GM10266 (cell line): ENCODE results near the gene PLCH2.

Experiments
- DNase-seq: peaks from one replicate; pipeline ENCODE4 v3.0.0; 2012; ENCODE audit errors: extremely low spot score
- TF ChIP-seq, protein P1 (sequence below): IDR thresholded peaks from 2 replicates; pipeline ENCODE4 v1.5.1; 2012; ENCODE audit warnings: mild to moderate bottlenecking, low read depth; ENCODE audit not compliant: control insufficient read depth, insufficient read depth; ENCODE audit errors: missing control alignments

The PLCH2 gene

DNA sequence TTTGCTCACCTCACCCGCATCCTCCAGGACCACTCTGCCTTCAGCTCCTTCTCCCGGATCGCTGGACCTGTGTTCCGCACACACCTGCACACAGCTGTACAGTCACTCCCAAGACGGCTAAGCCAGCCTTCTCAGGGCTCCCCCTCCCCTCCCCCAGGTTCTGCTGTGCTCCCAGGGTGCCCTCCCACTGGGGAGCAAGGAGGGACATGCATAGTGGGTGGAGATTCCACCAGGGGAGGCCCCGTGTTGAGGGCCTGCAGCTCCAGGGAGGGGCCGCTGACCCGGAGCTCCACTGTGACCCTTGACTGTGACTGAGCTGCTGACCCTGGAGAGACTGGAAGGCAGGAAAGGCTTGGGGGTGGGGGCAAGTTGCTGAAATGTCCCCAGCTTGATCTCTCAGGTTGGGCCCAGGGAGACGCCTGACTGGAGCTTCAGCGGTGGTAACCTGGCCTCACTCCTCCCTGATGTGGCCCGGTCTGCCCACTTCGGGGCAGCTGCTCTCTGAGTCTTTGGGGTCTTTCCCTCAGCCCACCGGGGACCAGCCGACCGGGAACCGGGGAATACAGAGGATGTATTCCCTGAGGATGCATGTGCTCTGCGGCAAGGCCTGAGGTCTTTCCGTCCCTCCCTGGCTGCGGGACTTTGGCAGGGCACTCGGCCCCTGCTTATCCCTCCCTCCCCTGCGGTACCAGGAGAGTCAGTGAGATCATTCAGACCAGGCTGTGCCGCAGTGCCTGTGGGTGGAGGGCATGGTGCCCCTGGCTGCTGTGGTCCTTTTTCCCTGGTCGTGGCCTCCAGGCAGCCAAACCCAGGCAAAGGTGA is 28.6 kb upstream of the PLCH2 start:
- TF ChIP-seq, protein P1, sequence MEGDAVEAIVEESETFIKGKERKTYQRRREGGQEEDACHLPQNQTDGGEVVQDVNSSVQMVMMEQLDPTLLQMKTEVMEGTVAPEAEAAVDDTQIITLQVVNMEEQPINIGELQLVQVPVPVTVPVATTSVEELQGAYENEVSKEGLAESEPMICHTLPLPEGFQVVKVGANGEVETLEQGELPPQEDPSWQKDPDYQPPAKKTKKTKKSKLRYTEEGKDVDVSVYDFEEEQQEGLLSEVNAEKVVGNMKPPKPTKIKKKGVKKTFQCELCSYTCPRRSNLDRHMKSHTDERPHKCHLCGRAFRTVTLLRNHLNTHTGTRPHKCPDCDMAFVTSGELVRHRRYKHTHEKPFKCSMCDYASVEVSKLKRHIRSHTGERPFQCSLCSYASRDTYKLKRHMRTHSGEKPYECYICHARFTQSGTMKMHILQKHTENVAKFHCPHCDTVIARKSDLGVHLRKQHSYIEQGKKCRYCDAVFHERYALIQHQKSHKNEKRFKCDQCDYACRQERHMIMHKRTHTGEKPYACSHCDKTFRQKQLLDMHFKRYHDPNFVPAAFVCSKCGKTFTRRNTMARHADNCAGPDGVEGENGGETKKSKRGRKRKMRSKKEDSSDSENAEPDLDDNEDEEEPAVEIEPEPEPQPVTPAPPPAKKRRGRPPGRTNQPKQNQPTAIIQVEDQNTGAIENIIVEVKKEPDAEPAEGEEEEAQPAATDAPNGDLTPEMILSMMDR, result no peak
- no peak for DNase-seq

DNA sequence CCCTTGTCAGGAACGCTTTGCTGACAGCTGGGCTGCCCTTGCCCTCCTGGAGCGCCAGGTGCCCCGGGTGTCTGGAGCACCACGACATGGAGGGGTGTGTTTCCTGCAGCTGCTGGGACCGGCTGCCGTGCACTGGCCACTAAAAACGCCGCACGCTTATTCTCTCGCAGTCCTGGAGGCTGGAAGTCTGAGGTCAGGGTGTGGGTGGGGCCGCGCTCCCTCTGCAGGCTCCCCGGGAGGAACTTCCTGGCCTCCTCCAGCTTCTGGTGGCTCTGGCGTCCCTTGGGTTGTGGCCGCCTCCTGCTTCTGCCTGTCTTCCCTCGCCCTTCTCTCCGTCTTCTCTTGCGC is 28.0 kb upstream of the PLCH2 start:
- no peak for DNase-seq
- TF ChIP-seq, protein P1, result no peak

DNA sequence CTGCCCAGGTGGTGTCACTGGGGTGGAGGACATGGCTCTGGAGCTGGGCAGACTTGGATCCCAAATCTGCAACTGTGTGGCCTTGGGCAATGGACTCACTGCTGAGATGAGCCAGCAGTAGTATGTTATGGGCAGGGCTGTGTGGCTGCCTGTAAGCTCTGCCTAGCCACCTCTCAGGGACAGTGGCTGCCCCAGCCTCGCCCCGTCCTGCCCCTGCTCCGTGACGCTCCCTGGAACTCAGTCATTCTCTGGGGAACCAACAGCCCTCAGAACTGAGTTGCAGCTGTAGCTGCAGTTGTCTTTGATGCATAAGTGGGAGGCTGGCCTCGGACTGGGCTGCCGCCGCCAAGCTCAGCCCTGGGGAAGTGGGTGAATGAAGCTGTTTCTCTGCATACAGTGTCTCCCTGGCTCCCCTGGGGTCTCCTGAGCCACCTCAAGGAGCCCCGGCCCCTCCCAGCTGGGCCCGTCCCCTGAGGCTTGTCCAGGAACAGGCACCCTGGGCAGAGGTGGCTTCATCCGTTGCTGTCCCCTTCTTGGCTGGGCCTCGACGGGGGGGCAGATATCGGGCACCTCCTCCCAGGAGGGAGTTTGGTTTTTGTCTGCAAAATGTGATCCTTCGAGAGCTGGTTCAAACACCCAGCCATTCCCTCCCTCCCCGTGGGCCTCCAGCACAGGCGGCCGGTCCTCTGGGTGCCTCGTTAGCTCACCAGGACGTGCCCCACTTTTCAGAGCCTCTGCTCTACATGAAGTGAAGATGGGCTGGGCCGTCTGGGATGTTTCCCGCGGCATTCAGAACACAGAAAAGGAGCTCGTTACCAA is 26.2 kb upstream of the PLCH2 start:
- no peak for DNase-seq
- TF ChIP-seq, protein P1, result no peak

DNA sequence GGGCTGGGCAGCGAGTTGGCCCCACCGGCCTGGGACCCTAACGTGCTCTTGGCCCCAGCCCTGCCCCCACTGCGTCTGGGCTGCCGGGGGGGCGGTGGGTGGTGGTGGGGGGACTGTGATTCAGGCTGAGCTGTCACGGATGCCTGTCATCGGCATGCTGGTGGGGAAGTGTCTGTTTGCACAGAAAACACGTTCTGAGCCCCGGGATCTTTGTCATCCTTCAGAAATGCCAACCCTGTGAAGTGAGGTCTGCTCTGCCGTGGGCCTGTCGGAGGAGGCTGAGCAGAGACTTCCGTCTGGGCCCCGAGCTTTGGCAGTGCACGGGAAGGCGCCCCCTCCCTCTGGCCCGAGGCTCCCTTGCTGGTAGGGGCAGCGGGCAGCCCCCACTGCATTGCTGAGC is 24.3 kb upstream of the PLCH2 start:
- no peak for DNase-seq
- TF ChIP-seq, protein P1, result no peak

DNA sequence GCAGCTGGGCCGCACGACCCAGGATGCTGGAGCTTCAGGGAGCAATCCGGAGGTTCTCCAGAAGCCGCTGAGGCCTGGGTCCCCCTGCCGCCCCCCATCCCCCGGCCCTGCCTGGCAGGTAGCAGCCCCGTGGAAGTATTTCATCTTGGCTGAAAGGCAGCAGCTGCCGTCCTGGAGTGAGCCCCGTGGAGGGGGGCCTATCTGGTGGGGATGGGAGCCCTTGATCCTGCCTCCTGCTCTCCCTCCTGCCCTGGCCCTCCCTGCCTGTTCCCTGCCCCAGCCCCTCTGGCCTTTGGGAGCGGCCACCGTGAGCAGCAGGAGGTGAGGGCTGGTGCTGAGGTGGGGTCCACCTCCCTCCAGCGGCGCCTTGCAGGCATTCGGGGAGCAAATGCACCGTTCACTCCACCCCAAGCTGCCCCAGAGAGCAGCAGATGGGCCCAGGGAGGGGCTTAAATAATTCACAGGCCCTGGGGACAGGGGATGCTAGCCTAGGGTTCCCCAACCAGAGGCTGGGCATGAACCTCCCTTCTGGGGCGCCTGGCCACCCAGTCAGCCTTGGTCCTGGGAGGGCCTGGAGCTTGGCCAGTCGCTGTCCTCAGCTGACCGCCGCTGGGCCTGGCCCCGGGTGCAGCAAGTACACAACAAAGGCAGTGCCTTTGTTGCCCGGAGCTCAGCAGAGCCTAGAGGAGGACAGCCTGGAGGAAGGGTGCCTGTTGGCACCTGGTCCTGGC is 23.7 kb upstream of the PLCH2 start:
- DNase-seq, result no peak

DNA sequence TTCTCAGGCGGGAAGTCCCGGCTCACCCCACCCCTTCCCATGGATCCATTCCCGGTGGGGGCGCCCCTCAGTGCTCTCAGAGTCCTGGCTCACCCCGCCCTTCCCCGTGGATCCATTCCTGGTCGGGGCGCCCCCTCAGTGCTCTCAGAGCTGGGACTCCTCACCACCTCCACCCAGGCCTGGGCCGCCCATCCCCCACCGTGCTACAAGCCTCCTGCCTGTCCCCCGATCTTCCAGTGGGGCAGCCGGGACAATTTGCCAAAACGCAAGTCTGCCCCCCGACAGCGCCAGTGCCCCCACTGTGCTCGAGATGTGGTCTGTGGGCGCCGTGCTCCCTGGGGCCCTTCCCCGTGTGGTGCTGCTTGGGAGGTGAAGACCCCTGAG is 23.2 kb upstream of the PLCH2 start:
- no peak for DNase-seq
- TF ChIP-seq, protein P1, result no peak

More for the DNA sequence above, 23.7 kb upstream of the PLCH2 start:
- TF ChIP-seq, protein P1, result no peak
